Endothelial cell of umbilical vein (primary cell): Measurements from ENCODE around the gene CHIT1. TPM values are rescaled to one million over a fixed set of nuclear protein-coding genes. Genes with fewer than 3 reads are reported as not detected.

ENCODE experiments used
- BruUV-seq: library from RNA; stranded (reverse); fragments of 400-500 nt; replicated peaks from 2 replicates; lab custom pipeline; 2021; lab: Mats Ljungman, UMichigan
- CTCF ChIA-PET: fragments of 300-600, 350-600 bp; sonication (Branson Sonifier 250); formaldehyde crosslinking; loops from one replicate; lab custom pipeline; 2021; ENCODE audit warnings: antibody characterized with exemption, inconsistent platforms; lab: Charles Lee
- POLR2A ChIA-PET: fragments of 300-600, 350-600 bp; sonication (Branson Sonifier 250); formaldehyde crosslinking; loops from one replicate; lab custom pipeline; 2021; ENCODE audit warnings: antibody characterized with exemption, inconsistent platforms; lab: Charles Lee
- DNase-seq: peaks from one replicate; pipeline ENCODE4 v3.0.0-alpha.2; 2011; ENCODE audit warnings: low read depth, low spot score
- FAIRE-seq: peaks from 2 replicates; lab custom pipeline; 2011; peaks lifted over from hg19 to GRCh38; lab: Jason Lieb, UNC
- H2AFZ ChIP-seq: 2 replicates; pipeline ENCODE4 v1.6.0; 2012; ENCODE audit warnings: low read depth, low read length, control low read depth, inconsistent platforms
- H3K27ac ChIP-seq: 2 replicates; pipeline ENCODE4 v1.5.1; 2011; ENCODE audit warnings: low read depth, mild to moderate bottlenecking, control low read depth, low read length, moderate library complexity; ENCODE audit not compliant: insufficient read depth
- H3K27me3 ChIP-seq, 2 experiments: 2 replicates each; pipeline versions ENCODE4 v1.6.0 to v1.6.1; 2011; ENCODE audit warnings: low read length in 2 of 2, mixed read lengths in 1 of 2; ENCODE audit not compliant: control insufficient read depth in 2 of 2, insufficient read depth in 2 of 2
- H3K36me3 ChIP-seq, 2 experiments: 2 replicates in 1 of 2; 3 replicates in 1 of 2; pipeline ENCODE4 v1.5.1; 2011; ENCODE audit warnings: low read length in 2 of 2, mild to moderate bottlenecking in 1 of 2, moderate library complexity in 1 of 2; ENCODE audit not compliant: control insufficient read depth in 2 of 2, insufficient read depth in 2 of 2; ENCODE audit errors: extremely low read depth in 1 of 2
- H3K4me1 ChIP-seq: 3 replicates; pipeline ENCODE4 v1.5.1; 2011; ENCODE audit warnings: mild to moderate bottlenecking, low read length; ENCODE audit not compliant: control insufficient read depth, insufficient read depth; ENCODE audit errors: extremely low read depth
- H3K4me2 ChIP-seq: 2 replicates; pipeline ENCODE4 v1.6.1; 2011; ENCODE audit warnings: low read length, control low read depth, mixed read lengths; ENCODE audit not compliant: insufficient read depth
- H3K4me3 ChIP-seq, 3 experiments: fragments of 200-600 bp in 1 of 3; sonication (generic), shearing (Covaris generic) in 1 of 3; replicated peaks in 1 of 3; 2 replicates each; pipeline ENCODE4 v1.5.1; 2011 to 2016; ENCODE audit warnings: control low read depth in 3 of 3, low read length in 3 of 3, mild to moderate bottlenecking in 2 of 3, inconsistent platforms in 1 of 3, low read depth in 1 of 3, moderate library complexity in 1 of 3; ENCODE audit not compliant: insufficient read depth in 1 of 3
- H3K79me2 ChIP-seq: 2 replicates; pipeline ENCODE4 v1.6.0; 2012; ENCODE audit warnings: low read length, inconsistent platforms; ENCODE audit not compliant: control insufficient read depth, insufficient read depth
- H3K9ac ChIP-seq: replicated peaks from 2 replicates; pipeline ENCODE3; 2011; ENCODE audit warnings: low read length, control low read depth; ENCODE audit not compliant: insufficient read depth; ENCODE audit errors: extremely low read depth
- H3K9me1 ChIP-seq: replicated peaks from 3 replicates; pipeline ENCODE4 v1.6.0; 2011; ENCODE audit warnings: mild to moderate bottlenecking, low read length; ENCODE audit not compliant: control insufficient read depth, insufficient read depth; ENCODE audit errors: extremely low read depth
- H3K9me3 ChIP-seq: replicated peaks from 2 replicates; pipeline ENCODE4 v1.5.1; 2012; ENCODE audit warnings: low read length, inconsistent platforms; ENCODE audit not compliant: control insufficient read depth, insufficient read depth
- H4K20me1 ChIP-seq: replicated peaks from 2 replicates; pipeline ENCODE3; 2011; ENCODE audit warnings: mild to moderate bottlenecking, low read length; ENCODE audit not compliant: control insufficient read depth, insufficient read depth; ENCODE audit errors: extremely low read depth
- EZH2 ChIP-seq: IDR thresholded peaks from 2 replicates; pipeline ENCODE4 v1.6.1; 2012; ENCODE audit warnings: borderline replicate concordance, low read depth, mild to moderate bottlenecking, moderate library complexity, low read length, inconsistent platforms; ENCODE audit not compliant: severe bottlenecking
- FOS ChIP-seq: IDR thresholded peaks from 2 replicates; pipeline ENCODE4 v1.6.1; 2011; ENCODE audit warnings: mild to moderate bottlenecking, low read length, moderate library complexity, borderline replicate concordance; ENCODE audit not compliant: insufficient read depth
- GATA2 ChIP-seq: IDR thresholded peaks from 2 replicates; pipeline ENCODE4 v1.7.0; 2011; ENCODE audit warnings: low read depth, mild to moderate bottlenecking, moderate library complexity, mixed read lengths, low read length; ENCODE audit not compliant: insufficient read length, insufficient read depth
- JUN ChIP-seq: IDR thresholded peaks from 2 replicates; pipeline ENCODE4 v1.6.1; 2011; ENCODE audit warnings: borderline replicate concordance, low read depth; ENCODE audit not compliant: insufficient read length, insufficient read depth
- MYC ChIP-seq: IDR thresholded peaks from one replicate; pipeline ENCODE4 v1.6.1; 2011; ENCODE audit warnings: mild to moderate bottlenecking, low read depth, low read length
- POLR2A ChIP-seq: IDR thresholded peaks from 2 replicates; pipeline ENCODE4 v1.6.1; 2012; ENCODE audit warnings: low read depth, mild to moderate bottlenecking, control low read depth, low read length
- POLR2AphosphoS5 ChIP-seq: IDR thresholded peaks from 2 replicates; pipeline ENCODE4 v1.6.1; 2012; ENCODE audit warnings: low read depth, mild to moderate bottlenecking, control low read depth, low read length, moderate library complexity; ENCODE audit not compliant: insufficient read depth
- dilution Hi-C: fragments of 300-500 bp; cut with MboI; formaldehyde crosslinking; loops from one replicate; pipeline ENCODE4 v1.15.0; 2019; ENCODE audit warnings: low sequenced_read_pairs; ENCODE audit not compliant: extremely low pct_ligation_motif_present
- intact Hi-C: fragments of 100-400 bp; cut with micrococcal nuclease; formaldehyde crosslinking; loops from one replicate; pipeline ENCODE4 v1.10.0; 2022
- polyA plus RNA-seq, 4 experiments: library from polyadenylated mRNA; depleted of rRNA in 3 of 4; stranded (reverse) in 3 of 4; unstranded in 1 of 4; fragments of >200 nt; gene quantifications; 2 replicates each; pipeline versions ENCODE4 v1.2.1 to v1.2.3, GENCODE V29; 2011 to 2012; ENCODE audit warnings: missing spikeins in 1 of 4
- total RNA-seq: library from RNA; stranded (reverse); gene quantifications from 2 replicates; pipeline ENCODE4 v1.2.3, GENCODE V29; 2021
- TF ChIP-seq, protein P1 (sequence below): IDR thresholded peaks from 2 replicates; pipeline ENCODE4 v1.6.1; 2011; ENCODE audit not compliant: insufficient read depth, insufficient read length
- TF ChIP-seq, protein P2 (sequence below), 2 donors: IDR thresholded peaks; 1 replicate in 1 of 2; 2 replicates in 1 of 2; pipeline ENCODE4 v1.5.1; 2011; ENCODE audit warnings: low read length in 2 of 2, mild to moderate bottlenecking in 2 of 2, moderate library complexity in 2 of 2, control low read depth in 1 of 2, inconsistent platforms in 1 of 2, low read depth in 1 of 2; ENCODE audit not compliant: insufficient read depth in 1 of 2; ENCODE audit errors: extremely low read depth in 1 of 2

Gene CHIT1
- total and polyA plus RNA-seq, 2 donors (not counting 3 experiments of a cell fraction or from before 2014, with no cell fraction given), result not detected

DNA sequence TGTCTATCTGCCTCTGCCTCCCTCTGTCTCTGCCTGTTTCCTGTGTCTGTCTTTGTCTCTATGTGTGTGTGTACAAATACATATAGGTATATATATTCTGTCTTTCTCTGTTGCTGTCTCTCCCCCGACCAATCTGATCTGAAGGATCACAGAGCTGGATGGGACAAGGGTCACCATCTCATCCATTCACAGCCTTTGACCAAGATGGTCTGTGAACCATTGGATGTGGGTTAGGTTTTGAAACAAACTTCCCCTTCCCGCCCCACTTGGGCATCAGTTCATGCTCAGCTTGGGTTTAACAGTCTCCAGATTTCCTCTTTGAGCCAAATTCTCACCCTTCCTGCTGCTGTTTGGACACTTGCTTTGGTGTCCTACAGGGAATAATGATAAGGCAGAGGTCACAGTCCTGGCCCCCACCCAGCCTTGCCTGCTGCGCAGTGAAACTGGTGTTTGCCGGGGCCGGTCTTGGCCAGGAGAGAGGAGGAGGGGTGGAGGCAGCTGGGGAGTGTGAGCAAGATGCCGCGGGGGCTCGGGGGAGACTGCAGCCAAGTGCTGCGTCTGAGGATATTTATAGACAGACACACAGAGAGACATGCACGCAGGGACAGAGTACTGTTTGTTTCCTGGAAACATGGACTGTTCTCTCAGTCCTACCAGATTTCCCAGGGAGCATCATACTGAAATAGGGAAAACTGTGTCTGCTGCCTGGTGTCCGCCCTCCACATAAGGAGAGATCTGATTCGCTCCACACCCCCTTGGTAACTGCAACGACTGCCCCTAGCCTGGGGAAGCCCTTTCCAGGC is 48.8 kb upstream of the CHIT1 start:
- no peak for TF ChIP-seq JUN
- TF ChIP-seq, protein P1, sequence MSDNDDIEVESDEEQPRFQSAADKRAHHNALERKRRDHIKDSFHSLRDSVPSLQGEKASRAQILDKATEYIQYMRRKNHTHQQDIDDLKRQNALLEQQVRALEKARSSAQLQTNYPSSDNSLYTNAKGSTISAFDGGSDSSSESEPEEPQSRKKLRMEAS, result no peak
- TF ChIP-seq, protein P2, sequence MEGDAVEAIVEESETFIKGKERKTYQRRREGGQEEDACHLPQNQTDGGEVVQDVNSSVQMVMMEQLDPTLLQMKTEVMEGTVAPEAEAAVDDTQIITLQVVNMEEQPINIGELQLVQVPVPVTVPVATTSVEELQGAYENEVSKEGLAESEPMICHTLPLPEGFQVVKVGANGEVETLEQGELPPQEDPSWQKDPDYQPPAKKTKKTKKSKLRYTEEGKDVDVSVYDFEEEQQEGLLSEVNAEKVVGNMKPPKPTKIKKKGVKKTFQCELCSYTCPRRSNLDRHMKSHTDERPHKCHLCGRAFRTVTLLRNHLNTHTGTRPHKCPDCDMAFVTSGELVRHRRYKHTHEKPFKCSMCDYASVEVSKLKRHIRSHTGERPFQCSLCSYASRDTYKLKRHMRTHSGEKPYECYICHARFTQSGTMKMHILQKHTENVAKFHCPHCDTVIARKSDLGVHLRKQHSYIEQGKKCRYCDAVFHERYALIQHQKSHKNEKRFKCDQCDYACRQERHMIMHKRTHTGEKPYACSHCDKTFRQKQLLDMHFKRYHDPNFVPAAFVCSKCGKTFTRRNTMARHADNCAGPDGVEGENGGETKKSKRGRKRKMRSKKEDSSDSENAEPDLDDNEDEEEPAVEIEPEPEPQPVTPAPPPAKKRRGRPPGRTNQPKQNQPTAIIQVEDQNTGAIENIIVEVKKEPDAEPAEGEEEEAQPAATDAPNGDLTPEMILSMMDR (IDR thresholded peaks at IDR 0.05; ENCODE audit: extremely low read depth in 1 of 2, insufficient read depth in 1 of 2, low read depth in 1 of 2, low read length in 2 of 2), result no peak
- TF ChIP-seq EZH2, result no peak
- no peak for TF ChIP-seq POLR2AphosphoS5
- no peak for TF ChIP-seq GATA2
- TF ChIP-seq FOS, result no peak
- TF ChIP-seq POLR2A, result no peak
- no peak for TF ChIP-seq MYC
- Histone ChIP-seq H3K4me2 (no peak overlapping the region), H3K4me1 (peaks cover 3% of the 10 kb centered on the region), H3K27ac (no peak overlapping the region), H2AFZ (peak overlapping the region; percentile 28), H4K20me1 (no peaks in the 10 kb centered on the region), H3K79me2 (no peaks in the 10 kb centered on the region), H3K9me1 (no peaks in the 10 kb centered on the region), H3K36me3 (no peaks in the 10 kb centered on the region), H3K9me3 (no peaks in the 10 kb centered on the region), H3K4me3 (no peak overlapping the region), H3K9ac (no peak overlapping the region), H3K27me3 (peaks cover 9% of the 10 kb centered on the region in 2 experiments)
- ChIA-PET POLR2A (no interaction called here), CTCF (interaction anchor here (1.0 to 19.8 kb wide), 5 partner anchors 9 to 57 kb away, joined by 3 to 1014 read pairs (median 6); no protein-coding TSS in a partner anchor)
- DNase-seq (peak; percentile 48), FAIRE-seq (no peak)
- BruUV-seq, result no TSS peak
- intact Hi-C loops (no loop called here), dilution Hi-C loops (no loop called here)
